ENCODE data around the gene RFLNA.

DNA sequence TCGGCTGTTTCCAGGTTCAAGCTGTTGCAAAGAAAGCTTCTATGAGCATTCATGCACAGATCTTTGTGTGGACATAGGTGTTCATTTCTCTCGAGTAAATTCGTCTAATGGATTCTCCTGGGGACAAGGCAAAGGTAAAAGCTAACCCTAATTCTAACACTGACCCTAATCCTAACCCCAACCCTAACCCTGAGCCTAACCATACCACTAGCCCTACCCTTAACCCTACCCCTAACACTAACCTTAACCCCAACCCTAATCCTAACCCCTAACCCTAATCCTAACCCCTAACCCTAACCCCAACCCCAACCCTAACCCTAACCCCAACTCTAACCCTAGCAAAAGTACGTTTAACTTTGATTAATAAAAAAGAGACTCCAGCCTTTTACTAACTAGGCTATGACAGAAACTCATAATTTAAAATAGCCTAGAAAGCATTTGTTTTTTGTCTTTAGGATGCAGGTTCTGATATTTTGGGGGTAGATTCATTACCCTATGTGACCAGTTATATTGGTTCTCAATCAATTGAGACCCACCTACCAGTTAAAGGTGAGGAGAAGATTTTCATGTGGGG is 27.6 kb upstream of the RFLNA start:
- no peak for TF ChIP-seq POLR2AphosphoS5 (IDR thresholded peaks at IDR 0.05)
- TF ChIP-seq, protein P1, sequence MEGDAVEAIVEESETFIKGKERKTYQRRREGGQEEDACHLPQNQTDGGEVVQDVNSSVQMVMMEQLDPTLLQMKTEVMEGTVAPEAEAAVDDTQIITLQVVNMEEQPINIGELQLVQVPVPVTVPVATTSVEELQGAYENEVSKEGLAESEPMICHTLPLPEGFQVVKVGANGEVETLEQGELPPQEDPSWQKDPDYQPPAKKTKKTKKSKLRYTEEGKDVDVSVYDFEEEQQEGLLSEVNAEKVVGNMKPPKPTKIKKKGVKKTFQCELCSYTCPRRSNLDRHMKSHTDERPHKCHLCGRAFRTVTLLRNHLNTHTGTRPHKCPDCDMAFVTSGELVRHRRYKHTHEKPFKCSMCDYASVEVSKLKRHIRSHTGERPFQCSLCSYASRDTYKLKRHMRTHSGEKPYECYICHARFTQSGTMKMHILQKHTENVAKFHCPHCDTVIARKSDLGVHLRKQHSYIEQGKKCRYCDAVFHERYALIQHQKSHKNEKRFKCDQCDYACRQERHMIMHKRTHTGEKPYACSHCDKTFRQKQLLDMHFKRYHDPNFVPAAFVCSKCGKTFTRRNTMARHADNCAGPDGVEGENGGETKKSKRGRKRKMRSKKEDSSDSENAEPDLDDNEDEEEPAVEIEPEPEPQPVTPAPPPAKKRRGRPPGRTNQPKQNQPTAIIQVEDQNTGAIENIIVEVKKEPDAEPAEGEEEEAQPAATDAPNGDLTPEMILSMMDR (IDR thresholded peaks at IDR 0.05): no peak
- no peak for TF ChIP-seq POLR2A (IDR thresholded peaks at IDR 0.05)
- TF ChIP-seq EP300 (IDR thresholded peaks at IDR 0.05): no peak
